H1 (cell line): ENCODE data around the gene SNX6. TPM values are rescaled to one million over a fixed set of nuclear protein-coding genes. Genes with fewer than 3 reads are reported as not detected.

ENCODE experiments used
- CTCF ChIA-PET: fragments of 300-600 bp; sonication (Branson Sonifier 250); formaldehyde crosslinking; loops from one replicate; lab custom pipeline; 2021; ENCODE audit not compliant: partially characterized antibody; lab: Charles Lee
- POLR2A ChIA-PET: fragments of 300-600 bp; sonication (Branson Sonifier 250); formaldehyde crosslinking; loops from one replicate; lab custom pipeline; 2021; ENCODE audit warnings: inconsistent platforms; ENCODE audit not compliant: partially characterized antibody; lab: Charles Lee
- DNase-seq, 2 experiments: peaks; one replicate each; pipeline versions ENCODE4 v3.0.0 to v3.0.0-alpha.2; 2010 to 2022; ENCODE audit warnings: low spot score in 2 of 2, low read depth in 1 of 2, mixed read lengths in 1 of 2
- FAIRE-seq: peaks from 2 replicates; lab custom pipeline; 2011; peaks lifted over from hg19 to GRCh38; lab: Jason Lieb, UNC
- H2AFZ ChIP-seq: 2 replicates; pipeline ENCODE4 v1.8.1; 2012; ENCODE audit warnings: low read length, inconsistent platforms
- H2AK5ac ChIP-seq: 2 replicates; pipeline ENCODE4 v1.6.1; 2013; ENCODE audit warnings: low read depth, low read length
- H2BK120ac ChIP-seq: replicated peaks from 2 replicates; pipeline ENCODE3; 2013; ENCODE audit warnings: low read depth, low read length, inconsistent platforms
- H2BK12ac ChIP-seq: 2 replicates; pipeline ENCODE4 v1.6.1; 2013; ENCODE audit warnings: low read depth, low read length
- H2BK15ac ChIP-seq: 2 replicates; pipeline ENCODE4 v1.6.1; 2013; ENCODE audit warnings: low read length
- H2BK20ac ChIP-seq: 2 replicates; pipeline ENCODE4 v1.6.1; 2013; ENCODE audit warnings: low read length
- H2BK5ac ChIP-seq: 2 replicates; pipeline ENCODE4 v1.6.1; 2013; ENCODE audit warnings: low read depth, low read length
- H3K14ac ChIP-seq: 2 replicates; pipeline ENCODE4 v1.6.1; 2013; ENCODE audit warnings: inconsistent platforms; ENCODE audit not compliant: insufficient read length
- H3K18ac ChIP-seq: 2 replicates; pipeline ENCODE4 v1.6.1; 2013; ENCODE audit warnings: low read length; ENCODE audit errors: extremely low read depth
- H3K23ac ChIP-seq: 2 replicates; pipeline ENCODE4 v1.6.1; 2013; ENCODE audit warnings: inconsistent platforms; ENCODE audit not compliant: insufficient read length
- H3K23me2 ChIP-seq: 2 replicates; pipeline ENCODE4 v1.6.1; 2013; ENCODE audit warnings: low read depth, low read length
- H3K27ac ChIP-seq: 2 replicates; pipeline ENCODE4 v1.6.1; 2011; ENCODE audit warnings: low read depth, low read length, inconsistent platforms
- H3K27me3 ChIP-seq, 4 experiments: replicated peaks in 1 of 4; 1 replicate in 1 of 4; 2 replicates in 3 of 4; pipeline versions ENCODE4 v1.6.1 to v1.8.1; 2011 to 2013; ENCODE audit warnings: low read length in 3 of 4, mild to moderate bottlenecking in 3 of 4, inconsistent platforms in 2 of 4, mixed read lengths in 2 of 4, moderate library complexity in 1 of 4; ENCODE audit not compliant: control insufficient read depth in 3 of 4, insufficient read depth in 3 of 4; ENCODE audit errors: extremely low read depth in 1 of 4
- H3K36me3 ChIP-seq, 4 experiments: 2 replicates each; pipeline versions ENCODE4 v1.6.1 to v1.8.1; 2011 to 2013; ENCODE audit warnings: mild to moderate bottlenecking in 4 of 4, low read length in 3 of 4, moderate library complexity in 2 of 4, control low read depth in 1 of 4, inconsistent platforms in 1 of 4; ENCODE audit not compliant: insufficient read depth in 4 of 4, control insufficient read depth in 2 of 4
- H3K4ac ChIP-seq: replicated peaks from 2 replicates; pipeline ENCODE3; 2013; ENCODE audit warnings: low read length, low read depth, mixed read lengths, inconsistent platforms; ENCODE audit not compliant: insufficient read length
- H3K4me1 ChIP-seq, 4 experiments: replicated peaks in 1 of 4; 1 replicate in 1 of 4; 2 replicates in 3 of 4; pipeline versions ENCODE4 v1.6.1 to v1.8.1; 2011 to 2013; ENCODE audit warnings: low read length in 3 of 4, inconsistent platforms in 2 of 4, mixed read lengths in 1 of 4; ENCODE audit not compliant: insufficient read depth in 4 of 4, control insufficient read depth in 3 of 4
- H3K4me2 ChIP-seq, 2 experiments: 2 replicates each; pipeline versions ENCODE4 v1.6.1 to v1.8.1; 2011 to 2013; ENCODE audit warnings: low read depth in 2 of 2, low read length in 2 of 2, control low read depth in 1 of 2, inconsistent platforms in 1 of 2, mild to moderate bottlenecking in 1 of 2; ENCODE audit not compliant: insufficient read depth in 1 of 2
- H3K4me3 ChIP-seq, 4 experiments: fragments of 200-600, 300-600 bp in 1 of 4; sonication (generic), shearing (Covaris generic), sonication (Bioruptor Twin) in 1 of 4; 2 replicates each; pipeline versions ENCODE4 v1.5.1 to v1.8.1; 2011 to 2016; ENCODE audit warnings: low read length in 4 of 4, low read depth in 3 of 4, control low read depth in 2 of 4, inconsistent platforms in 2 of 4, mild to moderate bottlenecking in 2 of 4, mixed read lengths in 1 of 4, moderate library complexity in 1 of 4; ENCODE audit not compliant: insufficient read depth in 2 of 4; ENCODE audit errors: extremely low read depth in 1 of 4
- H3K56ac ChIP-seq: replicated peaks from 2 replicates; pipeline ENCODE3; 2013; ENCODE audit warnings: low read depth, mild to moderate bottlenecking, mixed read lengths, low read length, inconsistent platforms; ENCODE audit not compliant: insufficient read length
- H3K79me1 ChIP-seq: 2 replicates; pipeline ENCODE4 v1.6.1; 2013; ENCODE audit warnings: low read depth, low read length, control low read depth
- H3K79me2 ChIP-seq, 2 experiments: 2 replicates each; pipeline versions ENCODE4 v1.6.1 to v1.8.1; 2012 to 2013; ENCODE audit warnings: low read length in 2 of 2, mild to moderate bottlenecking in 2 of 2, inconsistent platforms in 1 of 2; ENCODE audit not compliant: insufficient read depth in 2 of 2, control insufficient read depth in 1 of 2
- H3K9ac ChIP-seq, 4 experiments: replicated peaks in 1 of 4; 1 replicate in 1 of 4; 2 replicates in 3 of 4; pipeline versions ENCODE4 v1.6.1 to v1.8.1; 2011 to 2013; ENCODE audit warnings: low read depth in 3 of 4, low read length in 3 of 4, control low read depth in 2 of 4, mild to moderate bottlenecking in 2 of 4, moderate library complexity in 2 of 4, inconsistent platforms in 1 of 4; ENCODE audit errors: extremely low read depth in 1 of 4
- H3K9me3 ChIP-seq, 2 experiments: 2 replicates each; pipeline versions ENCODE4 v1.6.1 to v1.8.1; 2012 to 2013; ENCODE audit warnings: mild to moderate bottlenecking in 2 of 2, moderate library complexity in 2 of 2, control low read depth in 1 of 2, inconsistent platforms in 1 of 2, low read depth in 1 of 2, low read length in 1 of 2, mixed read lengths in 1 of 2; ENCODE audit not compliant: insufficient read depth in 2 of 2
- H4K20me1 ChIP-seq, 2 experiments: replicated peaks in 1 of 2; 2 replicates each; pipeline versions ENCODE3 to v1.8.1; 2011 to 2013; ENCODE audit warnings: inconsistent platforms in 2 of 2, low read length in 2 of 2, mild to moderate bottlenecking in 1 of 2; ENCODE audit not compliant: insufficient read depth in 2 of 2, control insufficient read depth in 1 of 2
- H4K5ac ChIP-seq: 2 replicates; pipeline ENCODE4 v1.6.1; 2013; ENCODE audit warnings: low read length, low read depth, mixed read lengths, inconsistent platforms; ENCODE audit not compliant: insufficient read length
- H4K8ac ChIP-seq: 2 replicates; pipeline ENCODE4 v1.8.0; 2013; ENCODE audit warnings: mild to moderate bottlenecking, moderate library complexity, low read length, inconsistent platforms; ENCODE audit not compliant: insufficient read depth; ENCODE audit errors: extremely low read depth
- H4K91ac ChIP-seq: replicated peaks from 2 replicates; pipeline ENCODE3; 2013; ENCODE audit warnings: low read length, mixed read lengths, inconsistent platforms; ENCODE audit not compliant: insufficient read length
- EGR1 ChIP-seq: IDR thresholded peaks from 2 replicates; pipeline ENCODE4 v1.6.1; 2011; ENCODE audit warnings: low read depth, low read length, borderline replicate concordance
- HDAC2 ChIP-seq, 2 experiments: fragments of 300-600 bp in 1 of 2; sonication (generic) in 1 of 2; IDR thresholded peaks; 2 replicates each; pipeline ENCODE4 v1.6.1; 2011 to 2012; ENCODE audit warnings: low read depth in 2 of 2, low read length in 2 of 2, mild to moderate bottlenecking in 2 of 2, moderate library complexity in 2 of 2, borderline replicate concordance in 1 of 2, inconsistent platforms in 1 of 2
- KDM4A ChIP-seq: IDR thresholded peaks from one replicate; pipeline ENCODE4 v1.7.1; 2012; ENCODE audit warnings: low read depth, mild to moderate bottlenecking, moderate library complexity, low read length, inconsistent platforms; ENCODE audit not compliant: severe bottlenecking
- POLR2AphosphoS5 ChIP-seq: IDR thresholded peaks from 2 replicates; pipeline ENCODE4 v1.6.1; 2011; ENCODE audit warnings: low read depth, low read length
- WGBS, 2 experiments: shearing (Covaris generic) in 1 of 2; methylation state at CpG; one replicate each; pipeline versions ENCODE4 v1.1.6 to v1.1.7; 2013 to 2015; ENCODE audit warnings: low lambda C conversion rate in 2 of 2, mixed read lengths in 2 of 2, inconsistent platforms in 1 of 2, low coverage in 1 of 2, missing lambda C conversion rate in 1 of 2; ENCODE audit not compliant: insufficient replicate concordance in 2 of 2, insufficient coverage in 1 of 2, insufficient read length in 1 of 2; ENCODE audit errors: extremely low coverage in 1 of 2, missing lambda C conversion rate in 1 of 2; 5-methylcytosine and 5-hydroxymethylcytosine counted together
- polyA plus RNA-seq, 7 experiments: library from polyadenylated mRNA; depleted of rRNA in 3 of 7; stranded (reverse) in 5 of 7; unstranded in 2 of 7; fragments of >200 nt in 5 of 7; fragments of 200-250 nt in 2 of 7; gene quantifications; 1 replicate in 5 of 7; 2 replicates in 1 of 7; 4 replicates in 1 of 7; pipeline versions ENCODE4 v1.2.1 to v1.2.3, GENCODE V29; 2011 to 2013; ENCODE audit warnings: missing spikeins in 2 of 7, mixed read lengths in 2 of 7
- total RNA-seq: library from RNA; stranded (reverse); fragmentation: NEBNext Ultra II Directional; extraction: Animal tissue kit (Norgen Biotek cat#: 25700); gene quantifications from 2 replicates; pipeline ENCODE4 v1.2.1, GENCODE V29; 2021

Gene SNX6
- total and polyA plus RNA-seq, 2 of the 8 experiments (the other 6 are each of a cell fraction or from before 2014, with no cell fraction given) = 53.4 to 71.1 TPM

- H4K91ac ChIP-seq = no peak overlapping the region
- no peaks in the 10 kb centered on the region for H4K20me1 ChIP-seq
- no peak for DNase-seq
- 86% methylated on average over 7 of the region's 7 CpGs; no CpG with 5 or more reads in 1 of the 2 experiments for WGBS, 2 experiments
- no peak overlapping the region for H2AK5ac ChIP-seq
- H3K56ac ChIP-seq = no peak overlapping the region
- no peak overlapping the region for H2BK5ac ChIP-seq
- no peaks in the 10 kb centered on the region for H3K27me3 ChIP-seq
- no peak overlapping the region for H2BK120ac ChIP-seq
- H3K9me3 ChIP-seq = no peaks in the 10 kb centered on the region
- H3K4me1 ChIP-seq = no peaks in the 10 kb centered on the region
- H3K23me2 ChIP-seq = no peaks in the 10 kb centered on the region
- ChIA-PET POLR2A (interaction anchor here (1.8 kb wide), 1 partner anchor 26 kb away, joined by 5 read pairs; no protein-coding TSS in a partner anchor), CTCF (interaction anchor here (0.7 kb wide), 1 partner anchor 42 kb away, joined by 3 read pairs; no protein-coding TSS in a partner anchor)
- no peak overlapping the region for H4K5ac ChIP-seq
- no peak overlapping the region for H3K4me3 ChIP-seq
- H2BK15ac ChIP-seq = no peak overlapping the region
- no peak overlapping the region for H3K18ac ChIP-seq
- no peak overlapping the region for H3K23ac ChIP-seq
- H3K4ac ChIP-seq = no peak overlapping the region
- H3K79me1 ChIP-seq = no peaks in the 10 kb centered on the region; the same call in 1 of the 2 replicates
- no peak overlapping the region for H3K9ac ChIP-seq
- no peaks in the 10 kb centered on the region for H3K79me2 ChIP-seq
- no peak overlapping the region for H3K4me2 ChIP-seq
- FAIRE-seq = no peak
- no peak for TF ChIP-seq HDAC2 (IDR thresholded peaks at IDR 0.05; ENCODE audit: borderline replicate concordance in 1 of 2, low read depth in 2 of 2, low read length in 2 of 2)
- no peak for TF ChIP-seq POLR2AphosphoS5
- no peak for TF ChIP-seq EGR1
- TF ChIP-seq KDM4A = no peak
- no peak overlapping the region for H4K8ac ChIP-seq
- no peaks in the 10 kb centered on the region for H3K36me3 ChIP-seq
- H2BK20ac ChIP-seq = no peak overlapping the region
- no peak overlapping the region for H2BK12ac ChIP-seq
- H3K27ac ChIP-seq = no peak overlapping the region
- no peak overlapping the region for H3K14ac ChIP-seq
- H2AFZ ChIP-seq = no peak overlapping the region
Measured at GRCh38 chr14:34667007-34667406, 37.1 kb upstream of the SNX6 start.
